Activated T-cell treated with anti-CD3 and anti-CD28 coated beads for 1 hour (primary cell): ENCODE measurements around the gene ZC3H14.

Experiments
- DNase-seq: peaks from one replicate; pipeline ENCODE4 v3.0.0-alpha.2; 2020; ENCODE audit warnings: low read depth

ZC3H14 gene

GRCh38 chr14:88611878-88612277, 49.0 kb downstream of the ZC3H14 start:
- no peak for DNase-seq

GRCh38 chr14:88612981-88613380, 50.1 kb downstream of the ZC3H14 start:
- no peak for DNase-seq

GRCh38 chr14:88613552-88614010, 50.7 kb downstream of the ZC3H14 start:
- DNase-seq = no peak

- DNase-seq = no peak
These were observed 51.5 kb downstream of the ZC3H14 start for GRCh38 chr14:88614218-88614907.

GRCh38 chr14:88616697-88617096, 53.9 kb downstream of the ZC3H14 start:
- no peak for DNase-seq

- no peak for DNase-seq
These were observed 54.6 kb downstream of the ZC3H14 start for GRCh38 chr14:88617479-88617878.

GRCh38 chr14:88618476-88618875, 55.6 kb downstream of the ZC3H14 start:
- no peak for DNase-seq

GRCh38 chr14:88621100-88621499, 58.3 kb downstream of the ZC3H14 start:
- DNase-seq = no peak

- DNase-seq = no peak
These were observed 62.8 kb downstream of the ZC3H14 start for GRCh38 chr14:88625671-88626070.

- DNase-seq = no peak
These were observed 65.2 kb downstream of the ZC3H14 start for GRCh38 chr14:88628033-88628432.

GRCh38 chr14:88628462-88628861, 65.6 kb downstream of the ZC3H14 start:
- DNase-seq = no peak

GRCh38 chr14:88630565-88630964, 67.7 kb downstream of the ZC3H14 start:
- no peak for DNase-seq

- no peak for DNase-seq
These were observed 68.3 kb downstream of the ZC3H14 start for GRCh38 chr14:88631091-88631490.

GRCh38 chr14:88632512-88632911, 69.7 kb downstream of the ZC3H14 start:
- DNase-seq = no peak

GRCh38 chr14:88639221-88639620, 76.4 kb downstream of the ZC3H14 start:
- DNase-seq = no peak

GRCh38 chr14:88660056-88660455, 97.2 kb downstream of the ZC3H14 start:
- no peak for DNase-seq

GRCh38 chr14:88667555-88668273, 104.9 kb downstream of the ZC3H14 start:
- DNase-seq = peak; percentile 8

- DNase-seq = no peak
These were observed 105.7 kb downstream of the ZC3H14 start for GRCh38 chr14:88668448-88669116.

GRCh38 chr14:88669346-88669745, 106.5 kb downstream of the ZC3H14 start:
- no peak for DNase-seq
